Measurements from ENCODE around the gene GABARAP.
A peak's percentile ranks its signal among the peaks of the same experiment; 100 is the strongest.

DNA sequence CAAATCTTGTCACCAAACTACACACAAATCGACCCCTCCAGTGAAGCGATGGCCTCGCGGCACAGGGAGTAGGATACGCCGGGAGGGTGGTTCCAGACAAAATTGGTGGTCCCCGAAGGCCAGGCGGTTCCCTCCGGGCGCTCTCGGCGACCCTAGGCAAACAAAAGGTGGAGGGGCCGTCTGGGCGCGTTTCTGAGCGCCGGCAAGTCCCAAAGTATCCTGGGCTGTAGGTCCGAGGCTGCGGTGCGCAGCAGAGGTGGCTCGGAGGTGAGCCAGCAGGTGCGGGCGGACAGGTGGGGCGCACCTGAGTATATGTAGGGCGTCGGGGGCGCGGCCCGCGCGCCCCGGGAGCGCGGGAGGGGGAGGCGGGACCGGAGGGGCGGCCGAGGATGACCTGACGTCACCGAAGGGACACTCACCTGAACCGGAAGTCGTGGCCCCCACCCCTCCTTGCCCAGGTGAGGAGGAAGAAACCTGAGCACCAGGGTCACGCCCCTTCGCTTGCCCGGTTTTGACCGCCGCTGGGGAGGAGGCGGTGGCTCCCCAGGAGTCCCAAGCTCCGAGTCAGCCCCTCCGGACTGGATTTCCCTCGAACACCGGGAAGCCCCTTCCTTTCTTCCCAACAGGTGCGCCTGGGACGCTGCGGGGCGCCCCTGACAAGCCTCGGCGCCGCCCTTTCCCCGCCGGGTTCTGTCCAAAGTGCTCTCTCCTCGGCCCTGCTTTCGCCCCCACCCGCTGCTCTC, 20.1 kb upstream of the GABARAP start, which contains the start of gene CLDN7:
- TF ChIP-seq, protein P1, sequence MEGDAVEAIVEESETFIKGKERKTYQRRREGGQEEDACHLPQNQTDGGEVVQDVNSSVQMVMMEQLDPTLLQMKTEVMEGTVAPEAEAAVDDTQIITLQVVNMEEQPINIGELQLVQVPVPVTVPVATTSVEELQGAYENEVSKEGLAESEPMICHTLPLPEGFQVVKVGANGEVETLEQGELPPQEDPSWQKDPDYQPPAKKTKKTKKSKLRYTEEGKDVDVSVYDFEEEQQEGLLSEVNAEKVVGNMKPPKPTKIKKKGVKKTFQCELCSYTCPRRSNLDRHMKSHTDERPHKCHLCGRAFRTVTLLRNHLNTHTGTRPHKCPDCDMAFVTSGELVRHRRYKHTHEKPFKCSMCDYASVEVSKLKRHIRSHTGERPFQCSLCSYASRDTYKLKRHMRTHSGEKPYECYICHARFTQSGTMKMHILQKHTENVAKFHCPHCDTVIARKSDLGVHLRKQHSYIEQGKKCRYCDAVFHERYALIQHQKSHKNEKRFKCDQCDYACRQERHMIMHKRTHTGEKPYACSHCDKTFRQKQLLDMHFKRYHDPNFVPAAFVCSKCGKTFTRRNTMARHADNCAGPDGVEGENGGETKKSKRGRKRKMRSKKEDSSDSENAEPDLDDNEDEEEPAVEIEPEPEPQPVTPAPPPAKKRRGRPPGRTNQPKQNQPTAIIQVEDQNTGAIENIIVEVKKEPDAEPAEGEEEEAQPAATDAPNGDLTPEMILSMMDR (IDR thresholded peaks at IDR 0.05) = no peak
- TF ChIP-seq POLR2A (IDR thresholded peaks at IDR 0.05) = peak; percentile 49
